ENCODE data around the gene XYLT1.

DNA sequence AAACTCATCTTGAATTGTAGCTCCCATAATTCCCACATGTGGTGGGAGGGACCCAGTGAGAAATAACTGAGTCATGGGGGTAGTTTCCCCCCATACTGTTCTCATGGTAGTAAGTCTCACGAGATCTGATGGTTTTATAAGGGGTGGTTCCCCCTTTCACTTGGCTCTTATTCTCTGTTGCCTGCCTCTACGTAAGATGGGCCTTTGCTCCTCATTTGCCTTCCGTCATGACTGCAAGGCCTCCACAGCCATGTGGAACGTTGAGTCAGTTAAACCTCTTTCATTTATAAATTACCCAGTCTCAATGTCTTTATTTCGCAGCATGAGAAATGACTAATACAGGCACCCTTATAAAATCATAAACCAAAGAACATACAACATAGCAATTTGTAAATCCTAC lies 79.0 kb downstream of the XYLT1 start:
- TF ChIP-seq, protein P1, sequence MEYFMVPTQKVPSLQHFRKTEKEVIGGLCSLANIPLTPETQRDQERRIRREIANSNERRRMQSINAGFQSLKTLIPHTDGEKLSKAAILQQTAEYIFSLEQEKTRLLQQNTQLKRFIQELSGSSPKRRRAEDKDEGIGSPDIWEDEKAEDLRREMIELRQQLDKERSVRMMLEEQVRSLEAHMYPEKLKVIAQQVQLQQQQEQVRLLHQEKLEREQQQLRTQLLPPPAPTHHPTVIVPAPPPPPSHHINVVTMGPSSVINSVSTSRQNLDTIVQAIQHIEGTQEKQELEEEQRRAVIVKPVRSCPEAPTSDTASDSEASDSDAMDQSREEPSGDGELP (CRISPR knock-in tag; IDR thresholded peaks at IDR 0.05; ENCODE audit: borderline replicate concordance): no peak
- TF ChIP-seq, protein P2, sequence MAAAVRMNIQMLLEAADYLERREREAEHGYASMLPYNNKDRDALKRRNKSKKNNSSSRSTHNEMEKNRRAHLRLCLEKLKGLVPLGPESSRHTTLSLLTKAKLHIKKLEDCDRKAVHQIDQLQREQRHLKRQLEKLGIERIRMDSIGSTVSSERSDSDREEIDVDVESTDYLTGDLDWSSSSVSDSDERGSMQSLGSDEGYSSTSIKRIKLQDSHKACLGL (CRISPR knock-in tag; IDR thresholded peaks at IDR 0.05; ENCODE audit: borderline replicate concordance, poor library complexity, severe bottlenecking): no peak
- TF ChIP-seq NFXL1 (CRISPR knock-in tag; IDR thresholded peaks at IDR 0.05) (no peak), YY1 (IDR thresholded peaks at IDR 0.05; ENCODE audit: borderline replicate concordance in 1 of 3, control insufficient read depth in 1 of 3, extremely low read depth in 1 of 3, insufficient read depth in 3 of 3, insufficient read length in 1 of 3, insufficient replicate concordance in 2 of 3, low read depth in 1 of 3, low read length in 2 of 3) (no peak), ZNF175 (CRISPR knock-in tag; IDR thresholded peaks at IDR 0.05; ENCODE audit: low read depth) (no peak)
- TF ChIP-seq, protein P3, sequence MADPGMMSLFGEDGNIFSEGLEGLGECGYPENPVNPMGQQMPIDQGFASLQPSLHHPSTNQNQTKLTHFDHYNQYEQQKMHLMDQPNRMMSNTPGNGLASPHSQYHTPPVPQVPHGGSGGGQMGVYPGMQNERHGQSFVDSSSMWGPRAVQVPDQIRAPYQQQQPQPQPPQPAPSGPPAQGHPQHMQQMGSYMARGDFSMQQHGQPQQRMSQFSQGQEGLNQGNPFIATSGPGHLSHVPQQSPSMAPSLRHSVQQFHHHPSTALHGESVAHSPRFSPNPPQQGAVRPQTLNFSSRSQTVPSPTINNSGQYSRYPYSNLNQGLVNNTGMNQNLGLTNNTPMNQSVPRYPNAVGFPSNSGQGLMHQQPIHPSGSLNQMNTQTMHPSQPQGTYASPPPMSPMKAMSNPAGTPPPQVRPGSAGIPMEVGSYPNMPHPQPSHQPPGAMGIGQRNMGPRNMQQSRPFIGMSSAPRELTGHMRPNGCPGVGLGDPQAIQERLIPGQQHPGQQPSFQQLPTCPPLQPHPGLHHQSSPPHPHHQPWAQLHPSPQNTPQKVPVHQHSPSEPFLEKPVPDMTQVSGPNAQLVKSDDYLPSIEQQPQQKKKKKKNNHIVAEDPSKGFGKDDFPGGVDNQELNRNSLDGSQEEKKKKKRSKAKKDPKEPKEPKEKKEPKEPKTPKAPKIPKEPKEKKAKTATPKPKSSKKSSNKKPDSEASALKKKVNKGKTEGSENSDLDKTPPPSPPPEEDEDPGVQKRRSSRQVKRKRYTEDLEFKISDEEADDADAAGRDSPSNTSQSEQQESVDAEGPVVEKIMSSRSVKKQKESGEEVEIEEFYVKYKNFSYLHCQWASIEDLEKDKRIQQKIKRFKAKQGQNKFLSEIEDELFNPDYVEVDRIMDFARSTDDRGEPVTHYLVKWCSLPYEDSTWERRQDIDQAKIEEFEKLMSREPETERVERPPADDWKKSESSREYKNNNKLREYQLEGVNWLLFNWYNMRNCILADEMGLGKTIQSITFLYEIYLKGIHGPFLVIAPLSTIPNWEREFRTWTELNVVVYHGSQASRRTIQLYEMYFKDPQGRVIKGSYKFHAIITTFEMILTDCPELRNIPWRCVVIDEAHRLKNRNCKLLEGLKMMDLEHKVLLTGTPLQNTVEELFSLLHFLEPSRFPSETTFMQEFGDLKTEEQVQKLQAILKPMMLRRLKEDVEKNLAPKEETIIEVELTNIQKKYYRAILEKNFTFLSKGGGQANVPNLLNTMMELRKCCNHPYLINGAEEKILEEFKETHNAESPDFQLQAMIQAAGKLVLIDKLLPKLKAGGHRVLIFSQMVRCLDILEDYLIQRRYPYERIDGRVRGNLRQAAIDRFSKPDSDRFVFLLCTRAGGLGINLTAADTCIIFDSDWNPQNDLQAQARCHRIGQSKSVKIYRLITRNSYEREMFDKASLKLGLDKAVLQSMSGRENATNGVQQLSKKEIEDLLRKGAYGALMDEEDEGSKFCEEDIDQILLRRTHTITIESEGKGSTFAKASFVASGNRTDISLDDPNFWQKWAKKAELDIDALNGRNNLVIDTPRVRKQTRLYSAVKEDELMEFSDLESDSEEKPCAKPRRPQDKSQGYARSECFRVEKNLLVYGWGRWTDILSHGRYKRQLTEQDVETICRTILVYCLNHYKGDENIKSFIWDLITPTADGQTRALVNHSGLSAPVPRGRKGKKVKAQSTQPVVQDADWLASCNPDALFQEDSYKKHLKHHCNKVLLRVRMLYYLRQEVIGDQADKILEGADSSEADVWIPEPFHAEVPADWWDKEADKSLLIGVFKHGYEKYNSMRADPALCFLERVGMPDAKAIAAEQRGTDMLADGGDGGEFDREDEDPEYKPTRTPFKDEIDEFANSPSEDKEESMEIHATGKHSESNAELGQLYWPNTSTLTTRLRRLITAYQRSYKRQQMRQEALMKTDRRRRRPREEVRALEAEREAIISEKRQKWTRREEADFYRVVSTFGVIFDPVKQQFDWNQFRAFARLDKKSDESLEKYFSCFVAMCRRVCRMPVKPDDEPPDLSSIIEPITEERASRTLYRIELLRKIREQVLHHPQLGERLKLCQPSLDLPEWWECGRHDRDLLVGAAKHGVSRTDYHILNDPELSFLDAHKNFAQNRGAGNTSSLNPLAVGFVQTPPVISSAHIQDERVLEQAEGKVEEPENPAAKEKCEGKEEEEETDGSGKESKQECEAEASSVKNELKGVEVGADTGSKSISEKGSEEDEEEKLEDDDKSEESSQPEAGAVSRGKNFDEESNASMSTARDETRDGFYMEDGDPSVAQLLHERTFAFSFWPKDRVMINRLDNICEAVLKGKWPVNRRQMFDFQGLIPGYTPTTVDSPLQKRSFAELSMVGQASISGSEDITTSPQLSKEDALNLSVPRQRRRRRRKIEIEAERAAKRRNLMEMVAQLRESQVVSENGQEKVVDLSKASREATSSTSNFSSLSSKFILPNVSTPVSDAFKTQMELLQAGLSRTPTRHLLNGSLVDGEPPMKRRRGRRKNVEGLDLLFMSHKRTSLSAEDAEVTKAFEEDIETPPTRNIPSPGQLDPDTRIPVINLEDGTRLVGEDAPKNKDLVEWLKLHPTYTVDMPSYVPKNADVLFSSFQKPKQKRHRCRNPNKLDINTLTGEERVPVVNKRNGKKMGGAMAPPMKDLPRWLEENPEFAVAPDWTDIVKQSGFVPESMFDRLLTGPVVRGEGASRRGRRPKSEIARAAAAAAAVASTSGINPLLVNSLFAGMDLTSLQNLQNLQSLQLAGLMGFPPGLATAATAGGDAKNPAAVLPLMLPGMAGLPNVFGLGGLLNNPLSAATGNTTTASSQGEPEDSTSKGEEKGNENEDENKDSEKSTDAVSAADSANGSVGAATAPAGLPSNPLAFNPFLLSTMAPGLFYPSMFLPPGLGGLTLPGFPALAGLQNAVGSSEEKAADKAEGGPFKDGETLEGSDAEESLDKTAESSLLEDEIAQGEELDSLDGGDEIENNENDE (IDR thresholded peaks at IDR 0.05; ENCODE audit: low read depth, low read length): no peak
- TF ChIP-seq, protein P4, sequence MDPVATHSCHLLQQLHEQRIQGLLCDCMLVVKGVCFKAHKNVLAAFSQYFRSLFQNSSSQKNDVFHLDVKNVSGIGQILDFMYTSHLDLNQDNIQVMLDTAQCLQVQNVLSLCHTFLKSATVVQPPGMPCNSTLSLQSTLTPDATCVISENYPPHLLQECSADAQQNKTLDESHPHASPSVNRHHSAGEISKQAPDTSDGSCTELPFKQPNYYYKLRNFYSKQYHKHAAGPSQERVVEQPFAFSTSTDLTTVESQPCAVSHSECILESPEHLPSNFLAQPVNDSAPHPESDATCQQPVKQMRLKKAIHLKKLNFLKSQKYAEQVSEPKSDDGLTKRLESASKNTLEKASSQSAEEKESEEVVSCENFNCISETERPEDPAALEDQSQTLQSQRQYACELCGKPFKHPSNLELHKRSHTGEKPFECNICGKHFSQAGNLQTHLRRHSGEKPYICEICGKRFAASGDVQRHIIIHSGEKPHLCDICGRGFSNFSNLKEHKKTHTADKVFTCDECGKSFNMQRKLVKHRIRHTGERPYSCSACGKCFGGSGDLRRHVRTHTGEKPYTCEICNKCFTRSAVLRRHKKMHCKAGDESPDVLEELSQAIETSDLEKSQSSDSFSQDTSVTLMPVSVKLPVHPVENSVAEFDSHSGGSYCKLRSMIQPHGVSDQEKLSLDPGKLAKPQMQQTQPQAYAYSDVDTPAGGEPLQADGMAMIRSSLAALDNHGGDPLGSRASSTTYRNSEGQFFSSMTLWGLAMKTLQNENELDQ (CRISPR knock-in tag; IDR thresholded peaks at IDR 0.05; ENCODE audit: borderline replicate concordance): no peak
- TF ChIP-seq, protein P5, sequence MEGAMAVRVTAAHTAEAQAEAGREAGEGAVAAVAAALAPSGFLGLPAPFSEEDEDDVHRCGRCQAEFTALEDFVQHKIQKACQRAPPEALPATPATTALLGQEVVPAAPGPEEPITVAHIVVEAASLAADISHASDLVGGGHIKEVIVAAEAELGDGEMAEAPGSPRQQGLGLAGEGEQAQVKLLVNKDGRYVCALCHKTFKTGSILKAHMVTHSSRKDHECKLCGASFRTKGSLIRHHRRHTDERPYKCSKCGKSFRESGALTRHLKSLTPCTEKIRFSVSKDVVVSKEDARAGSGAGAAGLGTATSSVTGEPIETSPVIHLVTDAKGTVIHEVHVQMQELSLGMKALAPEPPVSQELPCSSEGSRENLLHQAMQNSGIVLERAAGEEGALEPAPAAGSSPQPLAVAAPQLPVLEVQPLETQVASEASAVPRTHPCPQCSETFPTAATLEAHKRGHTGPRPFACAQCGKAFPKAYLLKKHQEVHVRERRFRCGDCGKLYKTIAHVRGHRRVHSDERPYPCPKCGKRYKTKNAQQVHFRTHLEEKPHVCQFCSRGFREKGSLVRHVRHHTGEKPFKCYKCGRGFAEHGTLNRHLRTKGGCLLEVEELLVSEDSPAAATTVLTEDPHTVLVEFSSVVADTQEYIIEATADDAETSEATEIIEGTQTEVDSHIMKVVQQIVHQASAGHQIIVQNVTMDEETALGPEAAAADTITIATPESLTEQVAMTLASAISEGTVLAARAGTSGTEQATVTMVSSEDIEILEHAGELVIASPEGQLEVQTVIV (CRISPR knock-in tag; IDR thresholded peaks at IDR 0.05; ENCODE audit: borderline replicate concordance): no peak
- TF ChIP-seq, protein P6, sequence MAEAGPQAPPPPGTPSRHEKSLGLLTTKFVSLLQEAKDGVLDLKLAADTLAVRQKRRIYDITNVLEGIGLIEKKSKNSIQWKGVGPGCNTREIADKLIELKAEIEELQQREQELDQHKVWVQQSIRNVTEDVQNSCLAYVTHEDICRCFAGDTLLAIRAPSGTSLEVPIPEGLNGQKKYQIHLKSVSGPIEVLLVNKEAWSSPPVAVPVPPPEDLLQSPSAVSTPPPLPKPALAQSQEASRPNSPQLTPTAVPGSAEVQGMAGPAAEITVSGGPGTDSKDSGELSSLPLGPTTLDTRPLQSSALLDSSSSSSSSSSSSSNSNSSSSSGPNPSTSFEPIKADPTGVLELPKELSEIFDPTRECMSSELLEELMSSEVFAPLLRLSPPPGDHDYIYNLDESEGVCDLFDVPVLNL (CRISPR knock-in tag; IDR thresholded peaks at IDR 0.05; ENCODE audit: low read depth): no peak

All from K562 (cell line).